Measurements from ENCODE around the gene DGCR8.

The DGCR8 gene

GRCh38 chr22:20125201-20126174, 45.4 kb downstream of the DGCR8 start:
- DNase-seq (ENCODE audit: low spot score) = no peak

- DNase-seq (ENCODE audit: low spot score) = no peak
Observed at GRCh38 chr22:20126284-20127029, 46.4 kb downstream of the DGCR8 start.

- DNase-seq (ENCODE audit: low spot score) = no peak
Observed at GRCh38 chr22:20127318-20127868, 47.4 kb downstream of the DGCR8 start.

- DNase-seq (ENCODE audit: low spot score) = no peak
Observed at GRCh38 chr22:20127869-20128618, 48.0 kb downstream of the DGCR8 start.

GRCh38 chr22:20128619-20128901, 48.5 kb downstream of the DGCR8 start:
- DNase-seq (ENCODE audit: low spot score) = no peak

- peak; percentile 61 for DNase-seq (ENCODE audit: low spot score)
Observed at GRCh38 chr22:20128902-20129746, 49.1 kb downstream of the DGCR8 start.

- no peak for DNase-seq (ENCODE audit: low spot score)
Observed at GRCh38 chr22:20129747-20130014, 49.6 kb downstream of the DGCR8 start.

- no peak for DNase-seq (ENCODE audit: low spot score)
Observed at GRCh38 chr22:20130319-20130718, 50.3 kb downstream of the DGCR8 start.

GRCh38 chr22:20130731-20131596, 50.9 kb downstream of the DGCR8 start:
- DNase-seq (ENCODE audit: low spot score) = peak; percentile 77

GRCh38 chr22:20131597-20131858, 51.5 kb downstream of the DGCR8 start, which contains the start of gene ZDHHC8:
TSS of gene ZDHHC8 (plus strand) at chr22:20131804. CDS start at chr22:20131948, 144 bp downstream.
- peak; percentile 32 for DNase-seq (ENCODE audit: low spot score)

- DNase-seq (ENCODE audit: low spot score) = no peak
Observed at GRCh38 chr22:20131859-20132685, 52.0 kb downstream of the DGCR8 start.

- no peak for DNase-seq (ENCODE audit: low spot score)
Observed at GRCh38 chr22:20132686-20133246, 52.7 kb downstream of the DGCR8 start.

GRCh38 chr22:20133930-20134549, 54.0 kb downstream of the DGCR8 start:
- no peak for DNase-seq (ENCODE audit: low spot score)

GRCh38 chr22:20135265-20135664, 55.2 kb downstream of the DGCR8 start:
- DNase-seq (ENCODE audit: low spot score) = no peak

- no peak for DNase-seq (ENCODE audit: low spot score)
Observed at GRCh38 chr22:20135806-20136602, 56.0 kb downstream of the DGCR8 start.

- no peak for DNase-seq (ENCODE audit: low spot score)
Observed at GRCh38 chr22:20136603-20136873, 56.5 kb downstream of the DGCR8 start.

- no peak for DNase-seq (ENCODE audit: low spot score)
Observed at GRCh38 chr22:20137113-20137512, 57.1 kb downstream of the DGCR8 start.

GRCh38 chr22:20137671-20138416, 57.8 kb downstream of the DGCR8 start:
- DNase-seq (ENCODE audit: low spot score) = no peak
